Measurements from ENCODE around the gene IQSEC3.

- no peak for TF ChIP-seq POLR2A (IDR thresholded peaks at IDR 0.05)
- no peak for TF ChIP-seq CTCF (IDR thresholded peaks at IDR 0.05 in 4 of 5, conservative IDR thresholded peaks at IDR 0.05 in 1 of 5)
Measured at GRCh38 chr12:160858-161257, 94.3 kb downstream of the IQSEC3 start.
